PC-9 (cell line): ENCODE results near the gene TRAT1. TPM values are rescaled to one million over a fixed set of nuclear protein-coding genes. Genes with fewer than 3 reads are reported as not detected.

Source experiments
- BruUV-seq: library from RNA; stranded (reverse); fragments of 400-500 nt; replicated peaks from 2 replicates; lab custom pipeline; 2021; lab: Mats Ljungman, UMichigan
- CTCF ChIA-PET: fragments of 300-600 bp; sonication (Branson Sonifier 250); formaldehyde crosslinking; loops from one replicate; lab custom pipeline; 2022; ENCODE audit warnings: antibody characterized with exemption; lab: Charles Lee
- POLR2A ChIA-PET: fragments of 300-600 bp; sonication (Branson Sonifier 250); formaldehyde crosslinking; loops from one replicate; lab custom pipeline; 2022; ENCODE audit warnings: antibody characterized with exemption; ENCODE audit not compliant: unreplicated experiment; lab: Charles Lee
- DNase-seq, 2 experiments: peaks; one replicate each; pipeline versions ENCODE4 v3.0.0 to v3.0.0-alpha.2; 2015 to 2022; ENCODE audit warnings: mixed read lengths in 1 of 2
- H2AFZ ChIP-seq: fragments of 200-600 bp; sonication (generic); 2 replicates; pipeline ENCODE4 v1.8.1; 2017; ENCODE audit warnings: antibody characterized with exemption
- H3F3A ChIP-seq: fragments of 200-600 bp; sonication (generic); 2 replicates; pipeline ENCODE4 v1.8.1; 2017; ENCODE audit warnings: antibody characterized with exemption, mild to moderate bottlenecking, low read depth; ENCODE audit not compliant: insufficient read depth
- H3K27ac ChIP-seq: fragments of 200-600 bp; sonication (generic); 2 replicates; pipeline ENCODE4 v1.6.1; 2016; ENCODE audit warnings: mixed run types
- H3K27me3 ChIP-seq: fragments of 200-600 bp; sonication (generic); 2 replicates; pipeline ENCODE4 v1.6.1; 2016; ENCODE audit warnings: low read depth, mixed run types; ENCODE audit not compliant: insufficient read depth
- H3K36me3 ChIP-seq: fragments of 200-600 bp; sonication (generic); 2 replicates; pipeline ENCODE4 v1.6.1; 2016; ENCODE audit warnings: low read depth, mixed run types
- H3K4me1 ChIP-seq: fragments of 200-600 bp; sonication (generic); replicated peaks from 2 replicates; pipeline ENCODE4 v1.6.1; 2016; ENCODE audit warnings: mixed run types; ENCODE audit not compliant: insufficient read depth
- H3K4me2 ChIP-seq: fragments of 200-600 bp; sonication (generic); 2 replicates; pipeline ENCODE4 v1.6.1; 2017; ENCODE audit warnings: mixed run types
- H3K4me3 ChIP-seq: fragments of 200-600 bp; sonication (generic); 2 replicates; pipeline ENCODE4 v1.6.1; 2016; ENCODE audit warnings: mixed run types
- H3K79me2 ChIP-seq: fragments of 200-600 bp; sonication (generic); 2 replicates; pipeline ENCODE4 v1.6.1; 2017; ENCODE audit warnings: low read depth, mixed run types
- H3K9me2 ChIP-seq: fragments of 200-600 bp; sonication (generic); 2 replicates; pipeline ENCODE4 v1.8.1; 2017; ENCODE audit warnings: mild to moderate bottlenecking; ENCODE audit not compliant: insufficient read depth
- H3K9me3 ChIP-seq: fragments of 200-600 bp; sonication (generic); 2 replicates; pipeline ENCODE4 v1.8.1; 2016; ENCODE audit warnings: low read depth; ENCODE audit not compliant: insufficient read depth
- H4K20me1 ChIP-seq: fragments of 200-600 bp; sonication (generic); 2 replicates; pipeline ENCODE4 v1.8.1; 2017; ENCODE audit not compliant: insufficient read depth
- CTCF ChIP-seq: fragments of 200-600 bp; sonication (generic); conservative IDR thresholded peaks from 2 replicates; pipeline ENCODE4 v1.6.1; 2017; ENCODE audit warnings: mixed run types, antibody characterized with exemption, mild to moderate bottlenecking, moderate library complexity
- EZH2 ChIP-seq: fragments of 200-600 bp; sonication (generic); IDR thresholded peaks from 2 replicates; pipeline ENCODE4 v1.8.0; 2017; ENCODE audit warnings: antibody characterized with exemption, low read depth
- intact Hi-C: fragments of 100-400 bp; cut with micrococcal nuclease; formaldehyde crosslinking; loops from one replicate; pipeline ENCODE4 v1.10.0; 2022; ENCODE audit not compliant: unreplicated experiment
- total RNA-seq: library from RNA; stranded (reverse); gene quantifications from 2 replicates; pipeline ENCODE4 v1.2.3, GENCODE V29; 2021

The TRAT1 gene
- total RNA-seq, 1 experiment from 2014 or later: not detected

DNA sequence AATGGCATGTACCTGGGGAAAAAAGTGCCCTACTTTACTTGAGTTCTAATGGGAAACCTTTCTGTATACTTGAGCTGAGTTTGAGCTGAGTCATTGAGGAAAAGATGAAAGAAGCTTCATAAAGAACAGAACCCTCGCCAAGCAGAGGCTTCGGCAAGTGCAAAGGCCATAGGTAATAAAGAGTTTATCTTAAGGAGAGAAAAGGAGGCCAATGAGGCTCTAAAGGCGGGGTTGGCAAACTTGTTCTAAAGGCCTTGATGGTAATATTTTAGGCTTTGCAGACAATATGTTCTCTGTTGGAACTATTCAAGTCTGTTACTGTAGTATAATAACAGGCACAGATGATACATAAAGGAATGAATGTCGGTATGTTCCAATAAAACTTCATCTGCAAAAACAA lies 17.6 kb upstream of the TRAT1 start:
- no peak overlapping the region for H3K4me2 ChIP-seq
- no TSS peak for BruUV-seq
- no peaks in the 10 kb centered on the region for H3K9me2 ChIP-seq
- DNase-seq: no peak
- no peaks in the 10 kb centered on the region for H3K9me3 ChIP-seq
- H3F3A ChIP-seq: no peaks in the 10 kb centered on the region
- H3K4me1 ChIP-seq: no peaks in the 10 kb centered on the region
- H4K20me1 ChIP-seq: no peaks in the 10 kb centered on the region
- CTCF ChIA-PET: no interaction called here
- no peaks in the 10 kb centered on the region for H3K79me2 ChIP-seq
- 0 out of 2 replicates have a peak, but pooled peaks cover 3% of the 10 kb centered on the region for H3K27me3 ChIP-seq
- H3K36me3 ChIP-seq: no peaks in the 10 kb centered on the region
- TF ChIP-seq CTCF (no peak), EZH2 (no peak)
- H3K27ac ChIP-seq: no peak overlapping the region
- H2AFZ ChIP-seq: no peak overlapping the region
- no peak overlapping the region for H3K4me3 ChIP-seq
- POLR2A ChIA-PET: no interaction called here
- intact Hi-C loops: no loop called here

- no TSS peak for BruUV-seq
- no peaks in the 10 kb centered on the region for H4K20me1 ChIP-seq
Measured at GRCh38 chr3:108806316-108806715, 16.3 kb upstream of the TRAT1 start.

GRCh38 chr3:108818404-108818803 lies 4.2 kb upstream of the TRAT1 start:
- Histone ChIP-seq H3K9me3 (no peaks in the 10 kb centered on the region), H3K4me2 (no peak overlapping the region), H3K36me3 (no peaks in the 10 kb centered on the region), H4K20me1 (no peaks in the 10 kb centered on the region), H3K79me2 (no peaks in the 10 kb centered on the region), H3K27ac (no peak overlapping the region), H2AFZ (no peak overlapping the region), H3F3A (no peaks in the 10 kb centered on the region), H3K9me2 (no peaks in the 10 kb centered on the region), H3K4me1 (no peaks in the 10 kb centered on the region), H3K4me3 (no peak overlapping the region), H3K27me3 (no peaks in the 10 kb centered on the region)
- TF ChIP-seq EZH2: no peak
- TF ChIP-seq CTCF: peak; percentile 59
- no TSS peak for BruUV-seq
- intact Hi-C loops: loop anchor here (2.0 kb wide), 1 partner anchor 156 kb away; no protein-coding TSS in a partner anchor
- DNase-seq: peak in 1 of 2 experiments; percentile 20
- ChIA-PET POLR2A (no interaction called here), CTCF (interaction anchor here (0.6 kb wide), 1 partner anchor 156 kb away, joined by 3 read pairs; no protein-coding TSS in a partner anchor)

More at GRCh38 chr3:108806316-108806715, 16.3 kb upstream of the TRAT1 start:
- H3K36me3 ChIP-seq: no peaks in the 10 kb centered on the region
- ChIA-PET POLR2A (no interaction called here), CTCF (no interaction called here)
- no peaks in the 10 kb centered on the region for H3F3A ChIP-seq
- H3K9me2 ChIP-seq: 0 out of 2 replicates have a peak, but pooled peaks cover under 1% of the 10 kb centered on the region
- H3K9me3 ChIP-seq: no peaks in the 10 kb centered on the region
- H3K4me1 ChIP-seq: no peaks in the 10 kb centered on the region
- DNase-seq: no peak
- TF ChIP-seq EZH2 (no peak), CTCF (no peak)
- no peak overlapping the region for H3K4me3 ChIP-seq
- 0 out of 2 replicates have a peak, but pooled peaks cover 3% of the 10 kb centered on the region for H3K27me3 ChIP-seq
- no peak overlapping the region for H3K27ac ChIP-seq
- intact Hi-C loops: no loop called here
- H3K79me2 ChIP-seq: no peaks in the 10 kb centered on the region
- H2AFZ ChIP-seq: no peak overlapping the region
- no peak overlapping the region for H3K4me2 ChIP-seq
